HCT116 (cell line): Measurements from ENCODE around the gene DLG4. TPM values are rescaled to one million over a fixed set of nuclear protein-coding genes. Genes with fewer than 3 reads are reported as not detected.
A peak's percentile ranks its signal among the peaks of the same experiment; 100 is the strongest.

Experiments used
- ATAC-seq: fragments of 200-7000 bp; cut with Tn5 transposase; 2 replicates; pipeline ENCODE4 v1.9.1; 2020; ENCODE audit warnings: mild to moderate bottlenecking, moderate library complexity
- BruUV-seq: library from RNA; stranded (reverse); fragments of 400-500 nt; replicated peaks from 2 replicates; lab custom pipeline; 2021; lab: Mats Ljungman, UMichigan
- CTCF ChIA-PET: fragments of 300-600 bp; sonication (Branson Sonifier 250); formaldehyde crosslinking; loops from one replicate; lab custom pipeline; 2021; ENCODE audit warnings: antibody characterized with exemption; lab: Charles Lee
- POLR2A ChIA-PET: fragments of 300-600, 350-600 bp; sonication (Branson Sonifier 250); formaldehyde crosslinking; loops from one replicate; lab custom pipeline; 2021; ENCODE audit warnings: antibody characterized with exemption; lab: Charles Lee
- RAD21 ChIA-PET, 2 experiments: fragments of 300-600 bp; sonication (Branson Sonifier 250); formaldehyde crosslinking; loops; one replicate each; lab custom pipeline; 2023; ENCODE audit warnings: low total read pairs in 2 of 2; ENCODE audit not compliant: uncharacterized antibody in 2 of 2, unreplicated experiment in 2 of 2, low non-redundant PET in 1 of 2; lab: Charles Lee
- DNase-seq: peaks from one replicate; pipeline ENCODE4 v3.0.0-alpha.2; 2010; ENCODE audit warnings: low read depth, low spot score
- H2AFZ ChIP-seq: fragments of 200-600 bp; shearing (Covaris generic), sonication (generic); 2 replicates; pipeline ENCODE4 v1.6.1; 2017; ENCODE audit warnings: low read depth, mixed run types, mixed read lengths, antibody characterized with exemption, low read length; ENCODE audit not compliant: poor library complexity, severe bottlenecking
- H3K27ac ChIP-seq: 2 replicates; pipeline ENCODE4 v1.5.1; 2012; ENCODE audit warnings: low read depth, low read length
- H3K27me3 ChIP-seq: fragments of 200-600 bp; sonication (generic); 2 replicates; pipeline ENCODE4 v1.6.1; 2016; ENCODE audit warnings: mixed run types, low read length, mixed read lengths; ENCODE audit not compliant: insufficient read depth
- H3K36me3 ChIP-seq, 2 experiments: fragments of 200-500 bp in 1 of 2; fragments of 200-600 bp in 1 of 2; sonication (Bioruptor generic) in 1 of 2; sonication (generic) in 1 of 2; 2 replicates each; pipeline versions ENCODE4 v1.5.1 to v1.6.1; 2014 to 2016; ENCODE audit warnings: low read length in 2 of 2, inconsistent platforms in 1 of 2, mixed read lengths in 1 of 2, mixed run types in 1 of 2; ENCODE audit not compliant: insufficient read depth in 2 of 2, control insufficient read depth in 1 of 2
- H3K4me1 ChIP-seq, 2 experiments: fragments of 200-600 bp in 1 of 2; sonication (generic) in 1 of 2; 2 replicates each; pipeline versions ENCODE4 v1.5.1 to v1.6.1; 2012 to 2017; ENCODE audit warnings: low read length in 2 of 2, inconsistent platforms in 1 of 2, mild to moderate bottlenecking in 1 of 2, mixed read lengths in 1 of 2, mixed run types in 1 of 2, moderate library complexity in 1 of 2; ENCODE audit not compliant: insufficient read depth in 2 of 2, control insufficient read depth in 1 of 2
- H3K4me2 ChIP-seq: fragments of 200-600 bp; sonication (generic); 2 replicates; pipeline ENCODE4 v1.6.1; 2017; ENCODE audit warnings: mixed run types, low read length, mixed read lengths
- H3K4me3 ChIP-seq, 2 experiments: fragments of 200-600 bp in 1 of 2; sonication (generic) in 1 of 2; replicated peaks in 1 of 2; 2 replicates each; pipeline ENCODE4 v1.5.1; 2011 to 2016; ENCODE audit warnings: low read length in 2 of 2, control low read depth in 1 of 2, low read depth in 1 of 2, mild to moderate bottlenecking in 1 of 2, mixed read lengths in 1 of 2, mixed run types in 1 of 2
- H3K79me2 ChIP-seq: fragments of 200-600 bp; sonication (generic); 2 replicates; pipeline ENCODE4 v1.6.1; 2017; ENCODE audit warnings: mild to moderate bottlenecking, mixed run types, low read length, moderate library complexity, mixed read lengths; ENCODE audit not compliant: insufficient read depth
- H3K9ac ChIP-seq: fragments of 200-600 bp; sonication (generic); 2 replicates; pipeline ENCODE4 v1.6.1; 2016; ENCODE audit warnings: low read length, mixed read lengths
- H3K9me2 ChIP-seq: fragments of 200-600 bp; sonication (generic), shearing (Covaris generic); 2 replicates; pipeline ENCODE4 v1.6.1; 2017; ENCODE audit warnings: mixed run types, mild to moderate bottlenecking, moderate library complexity; ENCODE audit not compliant: insufficient read depth
- H3K9me3 ChIP-seq, 2 experiments: fragments of 200-500 bp in 1 of 2; fragments of 200-600 bp in 1 of 2; sonication (Bioruptor generic) in 1 of 2; sonication (generic) in 1 of 2; 2 replicates each; pipeline ENCODE4 v1.6.1; 2014 to 2017; ENCODE audit warnings: low read length in 2 of 2, mixed read lengths in 2 of 2, inconsistent platforms in 1 of 2, low read depth in 1 of 2, mild to moderate bottlenecking in 1 of 2, mixed run types in 1 of 2, moderate library complexity in 1 of 2; ENCODE audit not compliant: control insufficient read depth in 1 of 2, insufficient read depth in 1 of 2
- H4K20me1 ChIP-seq: fragments of 200-600 bp; sonication (generic), shearing (Covaris generic); 2 replicates; pipeline ENCODE4 v1.6.1; 2017; ENCODE audit warnings: mixed run types, mild to moderate bottlenecking, moderate library complexity; ENCODE audit not compliant: insufficient read depth
- ATF3 ChIP-seq: IDR thresholded peaks from 2 replicates; pipeline ENCODE4 v1.6.1; 2012
- CBX3 ChIP-seq: IDR thresholded peaks from 2 replicates; pipeline ENCODE4 v1.6.1; 2012; ENCODE audit warnings: low read depth
- CEBPB ChIP-seq: IDR thresholded peaks from 2 replicates; pipeline ENCODE4 v1.6.1; 2012; ENCODE audit warnings: low read depth
- EGR1 ChIP-seq: IDR thresholded peaks from 2 replicates; pipeline ENCODE4 v1.6.1; 2012; ENCODE audit warnings: low read depth
- ELF1 ChIP-seq: IDR thresholded peaks from 2 replicates; pipeline ENCODE4 v1.6.1; 2012; ENCODE audit warnings: low read depth, borderline replicate concordance
- EZH2 ChIP-seq: fragments of 200-600 bp; sonication (generic); IDR thresholded peaks from 2 replicates; pipeline ENCODE4 v1.6.1; 2017; ENCODE audit warnings: antibody characterized with exemption, mixed run types
- JUND ChIP-seq: IDR thresholded peaks from 2 replicates; pipeline ENCODE4 v1.6.1; 2012
- POLR2AphosphoS5 ChIP-seq: IDR thresholded peaks from 2 replicates; pipeline ENCODE4 v1.6.1; 2011; ENCODE audit warnings: mild to moderate bottlenecking, low read depth, low read length, moderate library complexity
- RAD21 ChIP-seq: IDR thresholded peaks from 2 replicates; pipeline ENCODE4 v1.6.1; 2012; ENCODE audit warnings: low read depth, mild to moderate bottlenecking
- REST ChIP-seq: IDR thresholded peaks from 2 replicates; pipeline ENCODE4 v1.6.1; 2012; ENCODE audit warnings: low read depth
- SIN3A ChIP-seq: IDR thresholded peaks from 2 replicates; pipeline ENCODE4 v1.6.1; 2012; ENCODE audit warnings: low read depth
- TCF7L2 ChIP-seq: IDR thresholded peaks from 2 replicates; pipeline ENCODE4 v1.7.0; 2011; ENCODE audit warnings: borderline replicate concordance, inconsistent platforms; ENCODE audit not compliant: insufficient read depth, insufficient read length; ENCODE audit errors: extremely low read depth
- ZFX ChIP-seq: fragments of 450-650 bp; IDR thresholded peaks from 2 replicates; pipeline ENCODE4 v1.6.1; 2017
- ZNF274 ChIP-seq: fragments of 200-500 bp; sonication (Bioruptor generic); IDR thresholded peaks from 2 replicates; pipeline ENCODE4 v1.6.1; 2014; ENCODE audit warnings: mild to moderate bottlenecking, low read depth, low read length, inconsistent platforms
- intact Hi-C: fragments of 100-400 bp; cut with micrococcal nuclease; formaldehyde crosslinking; loops from 2 replicates; pipeline ENCODE4 v1.10.0; 2022
- total RNA-seq: library from RNA; stranded (reverse); gene quantifications from one replicate; pipeline ENCODE4 v1.2.1, GENCODE V29; 2021; ENCODE audit not compliant: unreplicated experiment
- TF ChIP-seq, protein P1 (sequence below), 3 experiments: fragments of 200-600 bp in 1 of 3; sonication (generic) in 1 of 3; IDR thresholded peaks in 2 of 3; conservative IDR thresholded peaks in 1 of 3; 2 replicates each; pipeline ENCODE4 v1.5.1; 2012 to 2017; ENCODE audit warnings: low read depth in 2 of 3, low read length in 2 of 3, antibody characterized with exemption in 1 of 3, borderline replicate concordance in 1 of 3, control low read depth in 1 of 3, mild to moderate bottlenecking in 1 of 3, mixed read lengths in 1 of 3, mixed run types in 1 of 3, moderate library complexity in 1 of 3; ENCODE audit not compliant: insufficient read depth in 1 of 3
- TF ChIP-seq, protein P2 (sequence below): IDR thresholded peaks from 2 replicates; pipeline ENCODE4 v1.6.1; 2011; ENCODE audit warnings: mild to moderate bottlenecking, low read length, moderate library complexity; ENCODE audit not compliant: insufficient replicate concordance; ENCODE audit errors: extremely low read depth

The DLG4 gene
- total RNA-seq, 1 experiment from 2014 or later, result 15.0 TPM

GRCh38 chr17:7232114-7232513 lies 12.5 kb upstream of the DLG4 start:
- TSS peak; percentile 34 for BruUV-seq
- POLR2A ChIA-PET, result no interaction called here
- peaks cover 46 to 48% of the 10 kb centered on the region in 2 experiments for H3K36me3 ChIP-seq

More at GRCh38 chr17:7232114-7232513, 12.5 kb upstream of the DLG4 start:
- H3K27ac ChIP-seq, result no peak overlapping the region
- no peaks in the 10 kb centered on the region for H3K9me3 ChIP-seq
- H3K27me3 ChIP-seq, result no peaks in the 10 kb centered on the region
- H4K20me1 ChIP-seq, result peaks cover 4% of the 10 kb centered on the region; the same call in 1 of the 2 replicates
- intact Hi-C loops, result no loop called here
- DNase-seq (no peak), ATAC-seq (no peak)
- H3K79me2 ChIP-seq, result peaks cover 74% of the 10 kb centered on the region
- peaks cover 22 to 55% of the 10 kb centered on the region in 2 experiments; a peak in 3 of 4 replicates for H3K4me1 ChIP-seq
- RAD21 ChIA-PET, result no interaction called here
- no peak overlapping the region for H3K9ac ChIP-seq
- H3K4me2 ChIP-seq, result peak overlapping the region; percentile 83
- CTCF ChIA-PET, result no interaction called here
- no peak overlapping the region for H3K4me3 ChIP-seq
- TF ChIP-seq, protein P1, sequence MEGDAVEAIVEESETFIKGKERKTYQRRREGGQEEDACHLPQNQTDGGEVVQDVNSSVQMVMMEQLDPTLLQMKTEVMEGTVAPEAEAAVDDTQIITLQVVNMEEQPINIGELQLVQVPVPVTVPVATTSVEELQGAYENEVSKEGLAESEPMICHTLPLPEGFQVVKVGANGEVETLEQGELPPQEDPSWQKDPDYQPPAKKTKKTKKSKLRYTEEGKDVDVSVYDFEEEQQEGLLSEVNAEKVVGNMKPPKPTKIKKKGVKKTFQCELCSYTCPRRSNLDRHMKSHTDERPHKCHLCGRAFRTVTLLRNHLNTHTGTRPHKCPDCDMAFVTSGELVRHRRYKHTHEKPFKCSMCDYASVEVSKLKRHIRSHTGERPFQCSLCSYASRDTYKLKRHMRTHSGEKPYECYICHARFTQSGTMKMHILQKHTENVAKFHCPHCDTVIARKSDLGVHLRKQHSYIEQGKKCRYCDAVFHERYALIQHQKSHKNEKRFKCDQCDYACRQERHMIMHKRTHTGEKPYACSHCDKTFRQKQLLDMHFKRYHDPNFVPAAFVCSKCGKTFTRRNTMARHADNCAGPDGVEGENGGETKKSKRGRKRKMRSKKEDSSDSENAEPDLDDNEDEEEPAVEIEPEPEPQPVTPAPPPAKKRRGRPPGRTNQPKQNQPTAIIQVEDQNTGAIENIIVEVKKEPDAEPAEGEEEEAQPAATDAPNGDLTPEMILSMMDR (IDR thresholded peaks at IDR 0.05 in 2 of 3, conservative IDR thresholded peaks at IDR 0.05 in 1 of 3; ENCODE audit: borderline replicate concordance in 1 of 3, insufficient read depth in 1 of 3, low read depth in 2 of 3, low read length in 2 of 3), result no peak
- TF ChIP-seq POLR2AphosphoS5, result no peak
- no peak for TF ChIP-seq ZNF274
- no peak for TF ChIP-seq ELF1
- no peak for TF ChIP-seq RAD21
- TF ChIP-seq REST, result no peak
- no peak for TF ChIP-seq TCF7L2
- no peak for TF ChIP-seq SIN3A
- TF ChIP-seq ZFX, result no peak
- no peak for TF ChIP-seq CEBPB
- TF ChIP-seq EZH2, result no peak
- no peak for TF ChIP-seq EGR1
- no peak for TF ChIP-seq ATF3
- TF ChIP-seq, protein P2, sequence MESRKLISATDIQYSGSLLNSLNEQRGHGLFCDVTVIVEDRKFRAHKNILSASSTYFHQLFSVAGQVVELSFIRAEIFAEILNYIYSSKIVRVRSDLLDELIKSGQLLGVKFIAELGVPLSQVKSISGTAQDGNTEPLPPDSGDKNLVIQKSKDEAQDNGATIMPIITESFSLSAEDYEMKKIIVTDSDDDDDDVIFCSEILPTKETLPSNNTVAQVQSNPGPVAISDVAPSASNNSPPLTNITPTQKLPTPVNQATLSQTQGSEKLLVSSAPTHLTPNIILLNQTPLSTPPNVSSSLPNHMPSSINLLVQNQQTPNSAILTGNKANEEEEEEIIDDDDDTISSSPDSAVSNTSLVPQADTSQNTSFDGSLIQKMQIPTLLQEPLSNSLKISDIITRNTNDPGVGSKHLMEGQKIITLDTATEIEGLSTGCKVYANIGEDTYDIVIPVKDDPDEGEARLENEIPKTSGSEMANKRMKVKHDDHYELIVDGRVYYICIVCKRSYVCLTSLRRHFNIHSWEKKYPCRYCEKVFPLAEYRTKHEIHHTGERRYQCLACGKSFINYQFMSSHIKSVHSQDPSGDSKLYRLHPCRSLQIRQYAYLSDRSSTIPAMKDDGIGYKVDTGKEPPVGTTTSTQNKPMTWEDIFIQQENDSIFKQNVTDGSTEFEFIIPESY, result no peak
- TF ChIP-seq JUND, result no peak
- no peak for TF ChIP-seq CBX3
- TF ChIP-seq, all 23 proteins: peak for 0
- Histone ChIP-seq H3K9me2 (no peaks in the 10 kb centered on the region), H2AFZ (no peak overlapping the region)
